NCI-H1092 treated with DMSO at 0.1 percent for 48 hours (cell line): Measurements from ENCODE around the gene SRPK2.
"Not testable (repeated sequence)": the region's sequence is repeated elsewhere in the genome, so short reads cannot be mapped to it uniquely, and the experiment has no call there.

ENCODE experiments used
- DNase-seq: peaks from one replicate; lab custom pipeline; 2025; lab: John Stamatoyannopoulos, UW

Gene SRPK2

DNA sequence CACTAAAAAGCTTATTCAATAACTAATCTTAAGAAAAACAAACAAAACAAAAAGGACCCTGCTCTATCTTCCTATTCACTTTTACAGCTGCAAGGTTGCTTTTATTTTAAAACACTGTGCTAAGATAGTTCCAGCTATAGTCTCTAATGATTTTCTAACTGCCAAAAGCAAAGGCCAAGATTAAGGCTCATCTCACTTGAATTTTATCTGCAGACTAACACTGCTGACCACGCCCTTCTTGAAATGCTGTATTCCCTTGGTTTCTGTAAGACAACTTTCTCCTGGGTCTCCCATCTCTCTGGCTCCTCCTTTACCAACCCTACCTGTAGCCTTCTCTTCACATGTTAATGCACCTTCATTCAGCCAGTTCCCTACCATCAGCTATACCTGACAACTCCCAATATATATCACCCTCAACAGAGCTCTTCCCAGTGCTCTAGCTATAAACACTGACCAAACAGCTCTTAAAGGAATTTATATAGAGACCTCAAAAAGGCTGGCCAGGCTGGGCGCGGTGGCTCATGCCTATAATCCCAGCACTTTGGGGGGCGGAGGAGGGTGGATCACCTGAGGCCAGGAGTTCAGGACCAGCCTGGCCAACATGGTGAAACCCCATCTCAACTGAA is 11.7 kb downstream of the SRPK2 start:
- no peak for DNase-seq

DNA sequence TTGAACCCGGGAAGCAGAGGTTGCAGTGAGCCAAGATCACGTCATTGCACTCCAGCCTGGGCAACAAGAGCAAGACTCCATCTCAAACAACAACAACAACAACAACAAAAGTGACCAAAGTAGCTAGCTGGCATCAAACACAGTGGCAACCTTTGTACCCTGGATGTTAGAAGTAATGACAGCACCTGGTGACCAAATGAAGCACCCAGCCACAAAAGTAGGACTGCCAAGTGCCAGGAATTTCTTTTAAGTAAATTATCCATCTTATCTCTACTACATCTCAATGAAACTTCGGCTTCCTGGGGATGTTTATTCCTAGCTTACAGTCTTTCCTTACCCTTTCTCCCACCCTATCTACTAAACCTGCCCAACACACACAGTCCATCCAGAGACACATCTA is 18.8 kb downstream of the SRPK2 start:
- DNase-seq = no peak

GRCh38 chr7:105367458-105367857 is 21.3 kb downstream of the SRPK2 start:
- DNase-seq = no peak

GRCh38 chr7:105365541-105366534 is 22.9 kb downstream of the SRPK2 start:
- no peak for DNase-seq

DNA sequence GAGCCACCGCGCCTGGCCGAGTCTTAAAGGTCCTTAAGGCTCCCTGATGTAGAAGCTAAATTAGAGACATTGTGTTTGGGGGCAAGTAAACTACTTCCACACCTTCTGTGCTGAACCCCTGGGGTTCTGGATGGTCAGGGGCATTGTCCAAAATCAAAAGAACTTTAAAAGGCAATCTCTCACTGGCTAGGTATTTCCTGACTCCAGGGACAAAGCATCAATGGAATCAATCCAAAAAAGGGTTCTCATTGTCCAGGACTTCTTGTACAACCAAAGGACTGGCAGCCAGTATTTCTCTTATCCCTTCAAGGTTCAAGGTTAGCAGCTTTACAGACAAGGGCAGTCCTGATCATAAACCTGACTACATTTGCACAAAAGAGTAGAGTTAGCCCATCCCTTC is 24.0 kb downstream of the SRPK2 start:
- no peak for DNase-seq

- DNase-seq = not testable (repeated sequence)
Observed at GRCh38 chr7:105363657-105364056, 25.1 kb downstream of the SRPK2 start.

- not testable (repeated sequence) for DNase-seq
Observed at GRCh38 chr7:105362685-105363084, 26.0 kb downstream of the SRPK2 start.

DNA sequence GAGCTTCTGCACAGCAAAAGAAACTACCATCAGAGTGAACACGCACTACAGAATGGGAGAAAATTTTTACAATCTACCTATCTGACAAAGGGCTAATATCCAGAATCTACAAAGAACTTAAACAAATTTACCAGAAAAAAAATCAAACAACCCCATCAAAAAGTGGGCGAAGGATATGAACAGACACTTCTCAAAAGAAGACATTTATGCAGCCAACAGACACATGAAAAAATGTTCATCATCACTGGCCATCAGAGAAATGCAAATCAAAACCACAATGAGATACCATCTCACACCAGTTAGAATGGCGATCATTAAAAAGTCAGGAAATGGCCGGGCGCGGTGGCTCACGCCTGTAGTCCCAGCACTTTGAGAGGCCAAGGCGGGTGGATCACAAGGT is 26.7 kb downstream of the SRPK2 start:
- not testable (repeated sequence) for DNase-seq

DNA sequence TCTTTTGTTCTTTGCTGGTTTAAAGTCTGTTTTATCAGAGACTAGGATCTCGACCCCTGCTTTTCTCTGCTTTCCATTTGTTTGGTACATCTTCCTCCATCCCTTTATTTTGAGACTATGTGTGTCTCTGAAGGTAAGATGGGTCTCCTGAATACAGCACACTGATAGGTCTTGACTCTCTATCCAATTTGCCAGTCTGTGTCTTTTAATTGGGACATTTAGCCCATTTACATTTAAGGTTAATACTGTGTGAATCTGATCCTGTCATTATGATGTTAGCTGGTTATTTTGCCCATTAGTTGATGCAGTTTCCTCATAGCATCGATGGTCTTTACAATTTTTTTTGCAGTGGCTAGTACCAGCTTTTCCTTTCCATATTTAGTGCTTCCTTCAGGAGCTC is 28.6 kb downstream of the SRPK2 start:
- DNase-seq = not testable (repeated sequence)

GRCh38 chr7:105355701-105356100 is 33.0 kb downstream of the SRPK2 start:
- no peak for DNase-seq

- DNase-seq = no peak
Observed at GRCh38 chr7:105354383-105354782, 34.3 kb downstream of the SRPK2 start.

- DNase-seq = no peak
Observed at GRCh38 chr7:105353752-105354328, 34.9 kb downstream of the SRPK2 start.

DNA sequence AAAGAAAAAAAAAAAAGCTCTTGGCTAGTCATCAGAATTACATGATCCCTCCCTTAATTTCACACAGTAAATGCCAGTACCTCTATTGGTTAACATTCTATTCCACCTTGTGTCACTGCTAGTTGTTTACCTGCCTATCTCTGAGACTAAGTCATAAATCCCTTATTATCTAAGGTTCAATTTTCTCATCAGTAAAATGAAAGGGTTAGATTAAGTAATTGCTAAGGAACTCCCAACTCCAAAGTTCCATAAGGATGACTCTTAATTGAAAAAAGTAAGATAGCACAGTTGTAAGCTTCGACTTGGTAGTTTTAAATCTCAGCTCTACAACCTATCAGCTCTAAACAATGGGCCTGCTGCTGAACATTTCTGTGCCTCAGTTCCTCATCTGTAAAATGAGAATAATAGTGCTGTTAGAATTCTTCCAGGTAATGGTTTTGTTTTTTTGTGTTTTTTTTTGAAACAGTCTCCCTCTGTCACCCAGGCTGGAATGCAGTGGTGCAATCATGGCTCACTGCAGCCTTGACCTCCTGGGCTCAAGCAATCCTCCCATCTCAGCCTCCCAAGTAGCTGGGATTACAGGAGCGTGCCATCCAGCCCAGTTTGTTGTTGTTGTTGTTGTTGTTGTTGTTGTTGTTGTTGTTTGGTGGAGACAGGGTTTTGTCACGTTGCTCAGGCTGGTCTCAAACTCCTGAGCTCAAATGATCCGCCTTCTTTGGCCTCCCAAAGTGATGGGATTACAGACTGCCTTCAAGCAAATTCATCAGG is 35.6 kb downstream of the SRPK2 start:
- DNase-seq = no peak

DNA sequence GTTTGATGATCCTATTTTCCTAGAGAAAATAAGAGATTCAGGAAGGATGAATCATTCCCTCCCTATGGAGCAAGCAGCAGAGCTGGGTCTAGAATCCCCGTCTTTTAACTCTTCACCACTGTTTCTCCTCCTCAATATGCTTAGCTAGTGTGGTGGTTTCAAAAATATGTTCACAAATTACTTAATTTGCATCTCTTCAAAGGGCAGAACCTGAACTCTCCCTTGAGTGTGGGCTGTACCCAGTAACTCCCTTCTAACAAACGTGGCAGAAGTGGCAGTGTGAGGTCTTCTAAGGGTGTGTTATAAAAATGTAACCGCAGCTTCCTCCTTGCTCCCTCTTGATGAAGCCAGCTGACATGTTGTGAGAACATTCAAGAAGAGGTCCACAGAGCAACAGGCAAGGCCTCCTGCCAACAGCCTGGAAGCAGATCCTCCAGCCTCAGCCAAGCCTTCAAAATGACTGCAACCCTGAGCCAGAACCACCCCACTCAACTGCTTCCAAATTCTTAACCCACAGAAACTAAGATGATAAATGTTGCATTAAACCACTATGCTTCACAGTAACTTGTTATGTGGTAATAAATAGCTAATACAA is 36.6 kb downstream of the SRPK2 start:
- DNase-seq = no peak

DNA sequence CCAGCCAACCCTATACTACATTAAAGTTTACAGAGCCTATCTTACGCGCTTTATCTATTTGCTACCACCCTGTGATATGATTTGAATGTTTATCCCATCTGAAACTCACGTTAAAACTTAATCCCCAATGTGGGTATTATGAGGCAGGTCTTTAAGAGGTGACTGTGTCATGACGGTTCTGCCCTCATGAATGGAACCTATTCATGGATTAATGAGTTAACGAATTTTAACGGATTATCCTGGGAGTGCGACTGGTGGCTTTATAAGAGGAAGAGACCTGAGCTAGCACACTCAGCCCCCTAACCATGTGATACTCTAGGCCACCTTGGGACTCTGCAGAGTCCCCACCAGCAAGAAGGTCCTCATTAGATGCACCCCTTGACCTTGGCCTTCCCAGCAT is 37.8 kb downstream of the SRPK2 start:
- no peak for DNase-seq

- DNase-seq = not testable (repeated sequence)
Observed at GRCh38 chr7:105348177-105348576, 40.5 kb downstream of the SRPK2 start.

- no peak for DNase-seq
Observed at GRCh38 chr7:105346593-105347322, 42.0 kb downstream of the SRPK2 start.

DNA sequence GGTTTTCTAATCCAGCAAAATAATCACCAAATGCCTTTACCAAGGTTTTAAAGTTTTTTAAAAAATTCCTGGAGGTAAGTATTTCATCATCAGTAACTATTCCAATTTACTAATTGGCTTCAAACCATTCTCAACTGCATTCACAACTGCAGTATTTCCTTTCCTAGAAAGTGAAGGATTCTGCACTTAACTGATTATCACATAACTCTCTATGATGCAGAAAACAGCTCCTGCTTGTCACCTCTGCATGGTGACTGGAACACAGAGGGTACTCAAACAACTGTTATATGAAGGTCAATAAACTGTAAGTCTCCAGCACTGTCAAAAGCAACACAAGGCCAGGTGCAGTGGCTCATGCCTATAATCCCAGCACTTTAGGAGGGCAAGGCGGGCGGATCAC is 42.6 kb downstream of the SRPK2 start:
- DNase-seq = no peak

- DNase-seq = no peak
Observed at GRCh38 chr7:105345725-105346124, 43.0 kb downstream of the SRPK2 start.

- no peak for DNase-seq
Observed at GRCh38 chr7:105345003-105345402, 43.7 kb downstream of the SRPK2 start.
